Muscle of leg (tissue), 11 donors: ENCODE measurements around the gene CGB3. TPM values are rescaled to one million over a fixed set of nuclear protein-coding genes. Genes with fewer than 3 reads are reported as not detected.

Experiments used
- DNase-seq: peaks from one replicate; pipeline ENCODE4 v3.0.0; 2013
- H3K27ac ChIP-seq: one replicate; pipeline ENCODE4 v1.5.1; 2013; ENCODE audit warnings: mild to moderate bottlenecking, low read length, control low read depth
- H3K27me3 ChIP-seq: one replicate; pipeline ENCODE4 v1.6.1; 2013; ENCODE audit warnings: low read length; ENCODE audit not compliant: control insufficient read depth, insufficient read depth
- H3K36me3 ChIP-seq: one replicate; pipeline ENCODE4 v1.6.1; 2013; ENCODE audit warnings: low read length; ENCODE audit not compliant: control insufficient read depth, insufficient read depth
- H3K4me1 ChIP-seq: one replicate; pipeline ENCODE4 v1.6.1; 2013; ENCODE audit warnings: low read length; ENCODE audit not compliant: control insufficient read depth, insufficient read depth
- H3K4me3 ChIP-seq: one replicate; pipeline ENCODE4 v1.5.1; 2013; ENCODE audit warnings: low read length, control low read depth
- H3K9me3 ChIP-seq: replicated peaks from 2 replicates; pipeline ENCODE4 v1.6.1; 2013; ENCODE audit warnings: low read depth, low read length; ENCODE audit not compliant: control insufficient read depth
- WGBS: methylation state at CpG from one replicate; pipeline ENCODE4 v1.1.5; 2013; ENCODE audit warnings: missing lambda C conversion rate; ENCODE audit not compliant: insufficient coverage; 5-methylcytosine and 5-hydroxymethylcytosine counted together
- polyA plus RNA-seq, 8 donors: library from polyadenylated mRNA; unstranded; fragments of 120-200 nt; gene quantifications; one replicate each; pipeline versions ENCODE4 v1.2.1 to v1.2.3, GENCODE V29; 2013; ENCODE audit warnings: inconsistent platforms in 1 of 8, low replicate concordance in 1 of 8; ENCODE audit not compliant: insufficient read length in 8 of 8, insufficient read depth in 1 of 8
- total RNA-seq: library from RNA; stranded (reverse); fragments of 120-200 nt; gene quantifications from one replicate; pipeline ENCODE4 v1.2.4, GENCODE V29; 2013

The CGB3 gene
- total and polyA plus RNA-seq, 9 donors, result 0.22 to 0.60 (median 0.57) TPM; not detected in 6

DNA sequence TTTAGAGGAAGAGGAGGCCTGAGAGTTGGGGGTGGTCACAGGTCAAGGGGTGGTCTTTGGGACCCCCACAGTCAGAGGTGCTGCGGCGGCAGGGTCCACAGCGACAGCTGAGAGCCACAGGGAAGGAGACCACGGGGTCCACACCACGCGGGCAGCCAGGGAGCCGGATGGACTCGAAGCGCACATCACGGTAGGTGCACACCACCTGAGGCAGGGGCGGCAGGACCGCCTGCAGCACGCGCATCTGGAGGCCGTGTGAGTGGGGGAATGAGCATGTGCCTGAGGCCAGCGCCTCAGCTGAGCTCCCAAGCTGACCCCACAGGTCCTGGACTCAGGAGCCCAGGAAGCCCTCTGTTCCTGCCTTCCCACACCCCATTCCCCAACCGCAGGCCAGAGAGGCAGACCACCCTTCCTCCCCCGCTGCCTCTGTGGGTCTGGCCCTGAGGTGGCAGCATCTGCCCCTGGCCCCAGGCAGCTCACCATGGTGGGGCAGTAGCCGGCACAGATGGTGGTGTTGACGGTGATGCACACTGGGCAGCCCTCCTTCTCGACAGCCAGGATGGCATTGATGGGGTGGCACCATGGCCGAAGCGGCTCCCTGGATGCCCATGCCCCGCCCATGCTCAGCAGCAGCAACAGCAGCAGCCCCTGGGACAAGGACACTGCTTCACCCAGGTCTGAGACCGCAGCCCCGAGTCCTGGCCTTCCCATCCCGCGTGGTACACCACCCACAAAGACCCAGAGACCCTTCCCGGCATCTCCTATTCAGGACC is 7.9 kb downstream of the CGB3 start:
- no peak overlapping the region for H3K27ac ChIP-seq
- 89% methylated on average over 16 of the region's 29 CpGs for WGBS
- H3K4me3 ChIP-seq, result no peak overlapping the region
- H3K4me1 ChIP-seq, result peaks cover 21% of the 10 kb centered on the region
- no peak for DNase-seq
- peaks cover 42% of the 10 kb centered on the region for H3K27me3 ChIP-seq
- H3K36me3 ChIP-seq, result peaks cover 40% of the 10 kb centered on the region
- no peaks in the 10 kb centered on the region for H3K9me3 ChIP-seq

GRCh38 chr19:49014870-49015255 is 9.3 kb downstream of the CGB3 start:
- Histone ChIP-seq H3K36me3 (peaks cover 53% of the 10 kb centered on the region), H3K9me3 (no peaks in the 10 kb centered on the region), H3K4me1 (peaks cover 21% of the 10 kb centered on the region), H3K4me3 (no peak overlapping the region), H3K27ac (no peak overlapping the region), H3K27me3 (peaks cover 28% of the 10 kb centered on the region)
- 81% methylated on average over 15 of the region's 18 CpGs for WGBS
- no peak for DNase-seq

- Histone ChIP-seq H3K36me3 (peaks cover 59% of the 10 kb centered on the region), H3K27me3 (peaks cover 23% of the 10 kb centered on the region), H3K9me3 (no peaks in the 10 kb centered on the region), H3K4me1 (peaks cover 18% of the 10 kb centered on the region), H3K27ac (no peak overlapping the region), H3K4me3 (no peak overlapping the region)
- DNase-seq, result no peak
- WGBS, result 87% methylated on average over 25 of the region's 32 CpGs
These were observed 9.8 kb downstream of the CGB3 start for GRCh38 chr19:49014123-49014869.

- no peak overlapping the region for H3K27ac ChIP-seq
- whole genome bisulfite sequencing, result 94% methylated on average over 8 of the region's 17 CpGs
- H3K4me1 ChIP-seq, result no peaks in the 10 kb centered on the region
- H3K9me3 ChIP-seq, result no peaks in the 10 kb centered on the region
- no peak for DNase-seq
- no peak overlapping the region for H3K4me3 ChIP-seq
- H3K36me3 ChIP-seq, result peaks cover 73% of the 10 kb centered on the region
- no peaks in the 10 kb centered on the region for H3K27me3 ChIP-seq
These were observed 12.9 kb downstream of the CGB3 start for GRCh38 chr19:49011194-49011593.

- peaks cover 72% of the 10 kb centered on the region for H3K36me3 ChIP-seq
- H3K27me3 ChIP-seq, result no peaks in the 10 kb centered on the region
- DNase-seq, result no peak
- H3K4me1 ChIP-seq, result no peaks in the 10 kb centered on the region
- 87% methylated on average over 16 of the region's 18 CpGs for WGBS
- H3K27ac ChIP-seq, result no peak overlapping the region
- H3K4me3 ChIP-seq, result no peak overlapping the region
- H3K9me3 ChIP-seq, result no peaks in the 10 kb centered on the region
These were observed 13.7 kb downstream of the CGB3 start for GRCh38 chr19:49010453-49010852.

DNA sequence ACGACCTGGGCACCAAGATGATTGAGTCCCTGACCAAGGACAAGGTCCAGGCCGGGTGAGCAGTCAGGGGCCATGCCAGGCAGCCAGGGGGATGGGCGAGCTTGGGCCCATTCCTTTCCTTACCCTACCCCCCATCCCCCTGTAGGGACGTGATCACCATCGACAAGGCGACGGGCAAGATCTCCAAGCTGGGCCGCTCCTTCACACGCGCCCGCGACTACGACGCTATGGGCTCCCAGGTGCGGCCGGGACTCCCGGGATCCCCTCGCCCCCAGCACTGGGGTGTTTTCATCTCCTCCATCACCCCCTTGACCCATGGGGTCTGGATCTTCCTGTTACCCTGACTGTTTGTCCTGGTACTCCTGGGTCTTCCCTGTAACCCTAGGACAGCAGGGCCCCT is 14.3 kb downstream of the CGB3 start:
- H3K36me3 ChIP-seq, result peaks cover 72% of the 10 kb centered on the region
- 94% methylated on average over 17 of the region's 18 CpGs for WGBS

GRCh38 chr19:49006905-49007304 is 17.2 kb downstream of the CGB3 start:
- no peaks in the 10 kb centered on the region for H3K4me1 ChIP-seq
- no peak for DNase-seq
- 97% methylated on average over 21 of the region's 22 CpGs for WGBS
- no peak overlapping the region for H3K27ac ChIP-seq
- H3K9me3 ChIP-seq, result no peaks in the 10 kb centered on the region
- no peaks in the 10 kb centered on the region for H3K27me3 ChIP-seq
- peaks cover 77% of the 10 kb centered on the region for H3K36me3 ChIP-seq
- no peak overlapping the region for H3K4me3 ChIP-seq

More for the DNA sequence above, 14.3 kb downstream of the CGB3 start:
- no peak for DNase-seq
- Histone ChIP-seq H3K27me3 (no peaks in the 10 kb centered on the region), H3K4me3 (no peak overlapping the region), H3K27ac (no peak overlapping the region), H3K9me3 (no peaks in the 10 kb centered on the region), H3K4me1 (no peaks in the 10 kb centered on the region)

DNA sequence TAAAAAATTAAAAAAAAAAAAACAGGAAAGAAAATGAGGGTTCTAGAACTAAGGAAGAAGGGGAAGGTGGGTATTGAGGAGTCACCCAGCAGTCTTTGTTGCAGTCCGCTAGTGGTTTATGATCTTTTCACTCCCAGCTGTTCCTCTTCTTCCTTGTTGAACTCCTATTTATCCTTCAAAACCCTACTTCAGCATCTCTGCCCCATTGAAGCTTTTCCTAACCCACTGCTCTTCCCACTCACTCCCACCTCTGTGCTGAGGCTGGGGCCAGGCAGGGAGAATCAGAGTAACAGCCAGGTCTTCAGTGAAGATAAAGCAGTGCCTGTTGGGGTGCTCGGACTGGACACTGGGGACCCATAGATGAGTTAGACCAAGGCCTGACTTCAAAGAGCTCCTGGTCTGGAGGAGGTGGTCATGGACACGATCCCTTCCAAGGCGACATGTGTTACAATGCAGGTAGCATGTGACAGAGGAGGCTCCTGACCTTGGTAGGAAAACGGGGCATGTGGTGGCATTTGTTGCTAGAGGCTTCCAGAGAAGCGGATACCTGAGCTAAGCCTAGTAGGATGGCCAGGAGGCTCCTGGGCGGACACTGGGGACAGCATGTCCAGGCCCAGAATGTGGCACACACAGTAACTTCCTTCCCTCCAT is 19.0 kb downstream of the CGB3 start:
- Histone ChIP-seq H3K36me3 (peaks cover 65% of the 10 kb centered on the region), H3K9me3 (no peaks in the 10 kb centered on the region), H3K27ac (no peak overlapping the region), H3K4me3 (no peak overlapping the region), H3K27me3 (no peaks in the 10 kb centered on the region), H3K4me1 (no peaks in the 10 kb centered on the region)
- 96% methylated on average over 6 of the region's 7 CpGs for WGBS
- no peak for DNase-seq

DNA sequence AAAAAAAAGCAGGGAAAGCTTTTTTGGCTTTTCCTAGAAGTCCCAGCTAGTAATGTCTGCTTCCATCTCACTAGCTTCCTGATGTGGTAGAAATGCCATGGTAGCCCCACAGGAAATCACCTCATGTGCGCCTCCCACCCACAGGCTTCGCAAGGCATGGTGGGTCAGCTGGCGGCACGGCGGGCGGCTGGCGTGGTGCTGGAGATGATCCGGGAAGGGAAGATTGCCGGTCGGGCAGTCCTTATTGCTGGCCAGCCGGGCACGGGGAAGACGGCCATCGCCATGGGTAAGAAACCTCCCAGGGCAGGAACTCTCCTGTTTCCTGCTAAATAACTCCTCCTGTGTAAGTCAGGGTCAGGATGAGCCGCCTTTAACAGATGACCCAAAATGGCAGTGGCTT is 20.0 kb downstream of the CGB3 start:
- Histone ChIP-seq H3K9me3 (no peaks in the 10 kb centered on the region), H3K36me3 (peaks cover 65% of the 10 kb centered on the region), H3K4me3 (no peak overlapping the region), H3K4me1 (no peaks in the 10 kb centered on the region), H3K27ac (no peak overlapping the region), H3K27me3 (no peaks in the 10 kb centered on the region)
- no peak for DNase-seq
- 98% methylated on average over 14 of the region's 15 CpGs for whole genome bisulfite sequencing
